Keratinocyte (primary cell): Measurements from ENCODE around the gene NKX3-2. TPM values are rescaled to one million over a fixed set of nuclear protein-coding genes. Genes with fewer than 3 reads are reported as not detected.

Experiments
- DNase-seq: peaks from one replicate; pipeline ENCODE4 v3.0.0-alpha.2; 2011; ENCODE audit warnings: low read depth, missing footprints, low spot score
- FAIRE-seq: peaks from 2 replicates; lab custom pipeline; 2011; peaks lifted over from hg19 to GRCh38; lab: Jason Lieb, UNC
- H2AFZ ChIP-seq: 2 replicates; pipeline ENCODE4 v1.6.0; 2012; ENCODE audit warnings: low read length, control low read depth, inconsistent platforms; ENCODE audit not compliant: control insufficient read depth
- H3K27ac ChIP-seq: 2 replicates; pipeline ENCODE4 v1.5.1; 2011; ENCODE audit warnings: low read length; ENCODE audit not compliant: control insufficient read depth, insufficient read depth
- H3K27me3 ChIP-seq: 3 replicates; pipeline ENCODE4 v1.6.0; 2011; ENCODE audit warnings: low read length; ENCODE audit not compliant: control insufficient read depth, insufficient read depth; ENCODE audit errors: extremely low read depth
- H3K36me3 ChIP-seq, 2 experiments: 2 replicates in 1 of 2; 3 replicates in 1 of 2; pipeline ENCODE4 v1.5.1; 2011; ENCODE audit warnings: low read length in 2 of 2, mild to moderate bottlenecking in 1 of 2; ENCODE audit not compliant: control insufficient read depth in 2 of 2, insufficient read depth in 2 of 2; ENCODE audit errors: extremely low read depth in 1 of 2
- H3K4me1 ChIP-seq: 3 replicates; pipeline ENCODE4 v1.5.1; 2011; ENCODE audit warnings: low read length; ENCODE audit not compliant: control insufficient read depth, insufficient read depth; ENCODE audit errors: extremely low read depth
- H3K4me2 ChIP-seq: 3 replicates; pipeline ENCODE4 v1.6.0; 2011; ENCODE audit warnings: low read depth, low read length; ENCODE audit not compliant: control insufficient read depth, insufficient read depth; ENCODE audit errors: extremely low read depth
- H3K4me3 ChIP-seq, 3 experiments: fragments of 200-600 bp in 1 of 3; sonication (generic) in 1 of 3; 2 replicates in 2 of 3; 3 replicates in 1 of 3; pipeline ENCODE4 v1.5.1; 2011 to 2016; ENCODE audit warnings: low read length in 3 of 3, mild to moderate bottlenecking in 3 of 3, control low read depth in 2 of 3, inconsistent platforms in 1 of 3, low read depth in 1 of 3, mixed read lengths in 1 of 3, mixed run types in 1 of 3, moderate library complexity in 1 of 3; ENCODE audit not compliant: control insufficient read depth in 2 of 3, insufficient read depth in 2 of 3; ENCODE audit errors: extremely low read depth in 1 of 3
- H3K79me2 ChIP-seq: 2 replicates; pipeline ENCODE4 v1.6.0; 2012; ENCODE audit warnings: low read length; ENCODE audit not compliant: control insufficient read depth, insufficient read depth
- H3K9ac ChIP-seq: 3 replicates; pipeline ENCODE4 v1.6.0; 2011; ENCODE audit warnings: low read length; ENCODE audit not compliant: control insufficient read depth, insufficient read depth; ENCODE audit errors: extremely low read depth
- H3K9me1 ChIP-seq: 3 replicates; pipeline ENCODE4 v1.6.0; 2011; ENCODE audit warnings: low read length; ENCODE audit not compliant: control insufficient read depth, insufficient read depth; ENCODE audit errors: extremely low read depth
- H3K9me3 ChIP-seq: 2 replicates; pipeline ENCODE4 v1.5.1; 2012; ENCODE audit warnings: low read depth, low read length; ENCODE audit not compliant: control insufficient read depth
- H4K20me1 ChIP-seq: 3 replicates; pipeline ENCODE4 v1.6.0; 2011; ENCODE audit warnings: low read length; ENCODE audit not compliant: control insufficient read depth, insufficient read depth; ENCODE audit errors: extremely low read depth
- EZH2 ChIP-seq: IDR thresholded peaks from one replicate; pipeline ENCODE4 v1.6.1; 2012; ENCODE audit warnings: inconsistent platforms, mild to moderate bottlenecking, low read length, moderate library complexity
- dilution Hi-C: fragments of 300-500 bp; cut with MboI; formaldehyde crosslinking; loops from one replicate; pipeline ENCODE4 v1.7.0; 2020; ENCODE audit warnings: low sequenced_read_pairs; ENCODE audit not compliant: extremely low pct_ligation_motif_present
- polyA plus RNA-seq, 5 experiments: library from polyadenylated mRNA; depleted of rRNA in 3 of 5; stranded (reverse) in 3 of 5; stranded (forward) in 1 of 5; unstranded in 1 of 5; fragments of >200 nt; gene quantifications; 1 replicate in 1 of 5; 2 replicates in 3 of 5; 3 replicates in 1 of 5; pipeline versions ENCODE4 v1.2.1 to v1.2.3, GENCODE V29; 2011 to 2012; ENCODE audit warnings: missing spikeins in 2 of 5, low read depth in 1 of 5, low replicate concordance in 1 of 5
- TF ChIP-seq, protein P1 (sequence below), 3 experiments: IDR thresholded peaks in 1 of 3; conservative IDR thresholded peaks in 1 of 3; optimal IDR thresholded peaks in 1 of 3; 2 replicates in 2 of 3; 3 replicates in 1 of 3; pipeline versions ENCODE3 to v1.5.1; 2011; ENCODE audit warnings: low read length in 3 of 3, mild to moderate bottlenecking in 3 of 3, moderate library complexity in 2 of 3, control low read depth in 1 of 3, inconsistent platforms in 1 of 3; ENCODE audit not compliant: insufficient read depth in 2 of 3; ENCODE audit errors: extremely low read depth in 1 of 3

The NKX3-2 gene
- polyA plus RNA-seq, 1 donor (not counting 4 experiments of a cell fraction or from before 2014, with no cell fraction given): 0.04 TPM

DNA sequence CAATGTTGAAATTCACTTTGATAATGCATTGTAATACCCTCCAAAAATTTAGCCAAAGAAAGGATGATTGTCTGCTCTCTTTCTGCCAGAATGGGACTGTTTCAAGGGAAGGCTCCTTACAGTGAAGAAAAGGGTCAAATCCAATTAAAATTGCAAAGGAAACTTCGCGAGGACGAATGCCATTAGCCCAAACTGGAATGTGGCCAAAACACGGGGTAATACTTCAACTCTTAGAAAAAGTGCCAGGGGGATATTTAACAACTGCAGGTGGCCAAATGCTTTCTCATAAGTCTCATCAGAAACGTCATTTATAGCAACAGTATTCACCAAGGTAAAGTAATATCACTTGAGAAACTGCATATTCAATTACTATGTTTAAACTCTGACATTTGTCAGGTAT is 29.0 kb downstream of the NKX3-2 start:
- TF ChIP-seq, protein P1, sequence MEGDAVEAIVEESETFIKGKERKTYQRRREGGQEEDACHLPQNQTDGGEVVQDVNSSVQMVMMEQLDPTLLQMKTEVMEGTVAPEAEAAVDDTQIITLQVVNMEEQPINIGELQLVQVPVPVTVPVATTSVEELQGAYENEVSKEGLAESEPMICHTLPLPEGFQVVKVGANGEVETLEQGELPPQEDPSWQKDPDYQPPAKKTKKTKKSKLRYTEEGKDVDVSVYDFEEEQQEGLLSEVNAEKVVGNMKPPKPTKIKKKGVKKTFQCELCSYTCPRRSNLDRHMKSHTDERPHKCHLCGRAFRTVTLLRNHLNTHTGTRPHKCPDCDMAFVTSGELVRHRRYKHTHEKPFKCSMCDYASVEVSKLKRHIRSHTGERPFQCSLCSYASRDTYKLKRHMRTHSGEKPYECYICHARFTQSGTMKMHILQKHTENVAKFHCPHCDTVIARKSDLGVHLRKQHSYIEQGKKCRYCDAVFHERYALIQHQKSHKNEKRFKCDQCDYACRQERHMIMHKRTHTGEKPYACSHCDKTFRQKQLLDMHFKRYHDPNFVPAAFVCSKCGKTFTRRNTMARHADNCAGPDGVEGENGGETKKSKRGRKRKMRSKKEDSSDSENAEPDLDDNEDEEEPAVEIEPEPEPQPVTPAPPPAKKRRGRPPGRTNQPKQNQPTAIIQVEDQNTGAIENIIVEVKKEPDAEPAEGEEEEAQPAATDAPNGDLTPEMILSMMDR (optimal IDR thresholded peaks at IDR 0.05 in 1 of 3, IDR thresholded peaks at IDR 0.05 in 1 of 3, conservative IDR thresholded peaks at IDR 0.05 in 1 of 3; ENCODE audit: extremely low read depth in 1 of 3, insufficient read depth in 2 of 3, low read length in 3 of 3): no peak
- no peak for TF ChIP-seq EZH2
- H3K4me1 ChIP-seq: no peaks in the 10 kb centered on the region
- H3K4me2 ChIP-seq: no peak overlapping the region
- H3K27me3 ChIP-seq: peaks cover 7% of the 10 kb centered on the region
- H3K27ac ChIP-seq: no peak overlapping the region
- DNase-seq (no peak), FAIRE-seq (no peak)
- dilution Hi-C loops: no loop called here
- no peak overlapping the region for H3K4me3 ChIP-seq
- H3K9me1 ChIP-seq: no peaks in the 10 kb centered on the region
- no peak overlapping the region for H2AFZ ChIP-seq
- H3K9me3 ChIP-seq: no peaks in the 10 kb centered on the region
- H4K20me1 ChIP-seq: no peaks in the 10 kb centered on the region
- H3K9ac ChIP-seq: no peak overlapping the region
- H3K36me3 ChIP-seq: no peaks in the 10 kb centered on the region
- no peaks in the 10 kb centered on the region for H3K79me2 ChIP-seq

DNA sequence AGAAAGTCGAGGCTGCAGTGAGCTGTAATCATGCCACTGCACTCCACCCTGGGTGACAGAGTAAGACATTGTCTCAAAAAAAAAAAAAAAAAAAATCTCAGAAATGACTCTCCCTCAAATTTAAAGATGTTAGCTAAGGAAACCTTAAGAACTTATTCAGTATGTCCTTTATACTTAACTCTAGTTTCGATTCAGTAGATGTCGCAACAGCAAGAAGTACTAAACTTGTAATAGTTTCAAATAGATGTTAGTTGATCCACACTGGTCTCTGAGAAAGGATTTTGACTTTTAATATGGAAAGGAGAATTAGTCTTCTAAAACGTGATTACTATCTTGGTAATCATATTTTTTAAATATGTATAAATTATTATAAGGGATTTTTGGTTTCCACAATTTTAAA is 29.6 kb downstream of the NKX3-2 start:
- FAIRE-seq: no peak
- Histone ChIP-seq H3K27me3 (peaks cover 7% of the 10 kb centered on the region), H3K4me3 (no peak overlapping the region), H4K20me1 (no peaks in the 10 kb centered on the region), H3K9me3 (no peaks in the 10 kb centered on the region), H3K79me2 (no peaks in the 10 kb centered on the region), H2AFZ (no peak overlapping the region), H3K4me1 (no peaks in the 10 kb centered on the region), H3K9me1 (no peaks in the 10 kb centered on the region), H3K4me2 (no peak overlapping the region), H3K36me3 (no peaks in the 10 kb centered on the region), H3K9ac (no peak overlapping the region), H3K27ac (no peak overlapping the region)
- DNase-seq: no peak
- TF ChIP-seq, protein P1 (optimal IDR thresholded peaks at IDR 0.05 in 1 of 3, IDR thresholded peaks at IDR 0.05 in 1 of 3, conservative IDR thresholded peaks at IDR 0.05 in 1 of 3; ENCODE audit: extremely low read depth in 1 of 3, insufficient read depth in 2 of 3, low read length in 3 of 3): no peak
- TF ChIP-seq EZH2: no peak
- dilution Hi-C loops: no loop called here
